GM21360 (cell line): ENCODE results near the gene ZDHHC14.

ENCODE experiments used
- ATAC-seq: cut with Tn5 transposase; IDR thresholded peaks from one replicate; pipeline ENCODE4 v1.9.1; 2021; ENCODE audit warnings: mild to moderate bottlenecking, moderate library complexity; ENCODE audit not compliant: unreplicated experiment

The ZDHHC14 gene

DNA sequence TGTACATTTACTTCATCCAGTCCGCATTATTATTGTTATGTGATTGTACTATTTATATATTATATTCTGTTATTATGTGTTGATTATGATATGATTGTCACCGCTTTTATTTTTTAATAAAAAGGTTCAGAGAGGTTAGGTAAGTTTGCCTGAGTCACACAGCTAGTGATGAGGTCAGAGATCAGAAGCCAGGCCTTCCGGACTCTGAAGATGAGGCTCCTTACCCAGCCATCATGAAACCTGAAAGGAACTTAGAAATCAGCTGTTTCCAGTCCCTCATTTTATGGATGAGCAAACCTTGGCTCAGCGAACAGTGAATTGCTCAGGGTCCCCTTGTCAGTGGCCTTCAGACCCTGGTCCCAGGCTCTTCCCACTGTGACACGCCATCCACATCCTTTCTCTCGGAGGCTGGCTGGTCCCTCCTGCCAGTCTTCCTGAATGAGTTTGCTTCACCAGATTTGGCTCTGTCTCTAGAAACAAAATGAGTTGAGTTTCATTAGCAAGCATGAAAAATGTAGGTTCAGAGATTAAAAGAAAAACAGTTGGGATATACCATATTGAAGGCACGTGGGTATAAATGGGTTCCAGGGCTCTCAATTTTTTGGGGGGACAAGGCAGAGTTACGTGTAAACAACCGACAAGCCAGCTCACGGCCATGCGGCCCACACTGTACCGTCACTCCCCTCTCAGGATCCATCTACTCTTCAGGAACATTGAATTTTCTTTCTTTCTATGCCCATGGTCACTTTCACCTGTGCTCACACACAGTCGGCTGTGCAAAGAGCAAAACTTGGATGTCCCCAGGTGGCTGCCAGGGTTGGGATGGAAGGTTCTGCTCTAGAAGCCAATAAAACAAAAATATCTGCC is 132.9 kb downstream of the ZDHHC14 start:
- no peak for ATAC-seq

DNA sequence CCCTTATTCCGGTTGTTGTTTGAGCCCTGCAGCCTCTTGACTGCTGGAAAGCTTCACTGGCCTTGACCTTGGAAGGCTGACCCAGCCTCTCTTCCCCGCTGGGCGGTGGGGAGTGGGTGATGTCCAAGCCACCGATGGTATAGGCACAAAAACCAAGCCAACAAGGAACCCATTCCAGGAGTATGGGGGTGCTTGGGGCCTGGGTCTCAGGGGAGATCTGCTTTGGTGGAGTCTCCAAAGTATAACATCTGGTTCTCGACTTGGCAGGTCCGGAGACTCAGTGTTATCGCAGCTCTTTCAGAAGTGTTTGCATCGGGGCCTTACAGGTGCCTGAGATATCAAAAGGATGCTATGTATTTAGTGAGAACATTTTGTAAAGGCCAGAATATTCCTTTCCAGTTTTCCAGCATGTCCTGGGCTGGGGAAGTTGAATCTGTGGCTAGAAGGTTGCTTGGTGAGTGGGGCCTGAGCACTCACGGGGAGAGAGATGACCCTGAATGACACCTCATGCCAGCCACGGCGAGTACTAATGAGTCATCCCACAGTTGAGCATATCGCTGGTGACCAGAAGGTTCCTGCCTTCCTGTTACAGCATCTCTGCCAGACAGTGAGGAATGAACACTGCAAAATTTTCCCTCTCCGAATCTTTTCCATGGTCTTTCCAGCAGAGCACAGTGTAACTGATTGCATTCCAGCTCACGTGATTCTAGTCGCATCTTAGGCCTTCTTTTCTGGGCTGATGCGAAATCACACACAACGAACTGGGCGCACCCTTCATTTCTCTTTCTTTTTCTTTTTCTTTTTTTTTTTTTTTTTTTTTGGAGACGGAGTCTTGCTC is 133.9 kb downstream of the ZDHHC14 start:
- no peak for ATAC-seq

DNA sequence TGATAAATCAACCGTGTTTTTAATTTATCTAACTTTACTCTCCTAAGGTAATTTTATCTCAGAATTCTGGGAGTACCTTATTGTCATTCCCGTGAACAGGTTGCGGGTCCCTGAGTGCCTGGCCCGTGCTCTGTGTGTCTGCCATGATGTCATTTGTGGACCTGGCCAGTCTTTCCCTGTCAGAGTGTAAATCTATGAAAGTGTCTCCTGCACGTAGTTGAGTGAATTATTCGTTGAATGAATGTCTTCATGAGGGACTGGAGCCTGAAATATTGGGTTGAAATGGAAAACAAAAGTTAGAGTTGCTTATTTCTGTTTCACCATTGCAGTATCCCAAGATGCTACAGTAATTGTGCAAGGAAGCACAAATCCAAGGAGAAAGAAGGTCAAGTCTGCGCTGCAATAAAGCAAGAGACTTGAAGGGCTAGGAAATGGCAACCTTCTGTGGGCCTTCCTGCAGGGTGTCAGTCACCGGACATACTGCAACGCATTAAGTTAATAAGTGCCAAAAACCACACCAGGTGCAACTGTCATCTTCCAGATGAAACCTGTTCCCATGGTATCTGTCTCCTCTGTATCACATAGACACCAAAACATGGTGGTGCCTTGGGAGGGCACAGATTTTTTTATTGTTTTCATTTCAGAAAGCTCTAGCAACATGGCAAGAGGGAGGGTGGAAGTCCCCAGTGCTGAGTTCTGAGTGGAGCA is 135.5 kb downstream of the ZDHHC14 start:
- ATAC-seq, result no peak

DNA sequence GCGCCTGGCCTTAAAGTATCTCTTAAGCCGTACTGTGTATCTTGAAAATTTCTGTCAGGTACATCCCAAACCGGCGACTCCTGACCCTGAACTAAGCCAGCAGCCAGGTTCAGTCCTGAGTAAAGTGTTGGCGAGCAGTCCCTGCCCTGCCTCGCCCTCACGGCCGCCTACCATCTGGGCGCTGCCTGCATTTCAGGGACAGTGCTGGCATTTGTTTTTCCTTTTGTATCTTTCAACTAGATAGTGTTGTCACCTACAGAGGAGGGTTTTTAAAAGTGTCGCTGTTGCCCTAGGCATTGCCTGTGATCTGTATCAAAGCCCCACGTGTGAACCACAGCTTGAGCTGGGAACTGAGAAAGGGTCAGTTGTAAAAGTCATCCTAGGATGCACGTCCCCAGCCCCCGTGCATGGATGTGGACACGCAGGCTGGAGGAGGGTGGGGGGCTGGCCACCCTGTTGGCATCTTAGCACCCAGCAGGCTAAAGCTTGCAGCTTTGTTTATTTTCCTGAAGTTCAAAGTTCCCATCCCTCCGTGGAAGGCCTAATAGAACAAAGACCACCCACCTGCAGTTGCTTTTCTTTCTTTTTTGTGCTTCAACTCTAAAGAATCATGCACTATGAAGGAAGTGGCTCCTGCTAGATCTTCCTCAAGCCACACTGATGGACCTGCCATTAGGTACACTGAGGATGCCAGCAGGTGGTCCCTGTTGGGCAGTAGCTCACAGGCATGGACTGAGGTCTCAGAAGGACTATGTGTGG is 136.8 kb downstream of the ZDHHC14 start:
- no peak for ATAC-seq

DNA sequence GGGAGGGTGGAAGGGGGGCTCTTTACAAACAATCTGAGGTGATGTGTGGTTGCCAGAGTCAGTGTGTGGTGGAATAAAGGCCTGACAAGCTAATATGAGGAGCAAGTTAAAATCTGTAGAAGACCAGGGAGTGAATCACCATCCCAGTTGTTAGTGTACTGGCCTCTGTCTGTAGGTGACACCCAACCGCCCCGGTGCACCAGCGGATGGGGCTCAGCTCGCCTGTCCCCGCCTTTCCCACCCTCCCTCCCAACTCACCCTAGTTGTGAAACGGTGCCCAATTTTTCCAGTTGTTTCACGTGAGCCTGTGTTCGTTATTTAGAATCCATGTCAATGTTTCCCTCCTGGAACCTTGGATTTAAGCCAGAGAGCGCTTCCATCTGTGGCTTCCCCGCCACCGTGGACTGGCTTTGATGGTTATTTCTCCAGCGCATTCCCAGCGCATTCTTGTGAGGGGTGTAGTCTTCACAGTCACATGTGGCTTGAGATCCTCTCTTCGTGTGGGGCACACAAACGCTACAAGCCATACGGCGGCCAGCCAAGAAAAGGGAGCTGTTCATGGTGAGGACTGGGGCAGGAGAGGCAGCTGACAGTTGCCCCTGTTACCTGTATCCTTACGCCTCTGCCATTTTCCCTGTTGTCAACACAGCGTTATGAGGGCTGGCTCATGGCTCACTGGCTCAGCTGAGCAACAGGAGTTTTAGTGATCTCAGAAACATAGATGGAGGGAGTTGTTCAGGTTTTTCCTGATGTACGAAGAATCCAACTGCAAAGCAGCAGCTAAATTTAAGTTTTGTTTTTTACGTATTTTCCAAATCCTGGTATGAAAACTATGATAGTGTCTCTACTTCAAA is 137.6 kb downstream of the ZDHHC14 start:
- no peak for ATAC-seq

DNA sequence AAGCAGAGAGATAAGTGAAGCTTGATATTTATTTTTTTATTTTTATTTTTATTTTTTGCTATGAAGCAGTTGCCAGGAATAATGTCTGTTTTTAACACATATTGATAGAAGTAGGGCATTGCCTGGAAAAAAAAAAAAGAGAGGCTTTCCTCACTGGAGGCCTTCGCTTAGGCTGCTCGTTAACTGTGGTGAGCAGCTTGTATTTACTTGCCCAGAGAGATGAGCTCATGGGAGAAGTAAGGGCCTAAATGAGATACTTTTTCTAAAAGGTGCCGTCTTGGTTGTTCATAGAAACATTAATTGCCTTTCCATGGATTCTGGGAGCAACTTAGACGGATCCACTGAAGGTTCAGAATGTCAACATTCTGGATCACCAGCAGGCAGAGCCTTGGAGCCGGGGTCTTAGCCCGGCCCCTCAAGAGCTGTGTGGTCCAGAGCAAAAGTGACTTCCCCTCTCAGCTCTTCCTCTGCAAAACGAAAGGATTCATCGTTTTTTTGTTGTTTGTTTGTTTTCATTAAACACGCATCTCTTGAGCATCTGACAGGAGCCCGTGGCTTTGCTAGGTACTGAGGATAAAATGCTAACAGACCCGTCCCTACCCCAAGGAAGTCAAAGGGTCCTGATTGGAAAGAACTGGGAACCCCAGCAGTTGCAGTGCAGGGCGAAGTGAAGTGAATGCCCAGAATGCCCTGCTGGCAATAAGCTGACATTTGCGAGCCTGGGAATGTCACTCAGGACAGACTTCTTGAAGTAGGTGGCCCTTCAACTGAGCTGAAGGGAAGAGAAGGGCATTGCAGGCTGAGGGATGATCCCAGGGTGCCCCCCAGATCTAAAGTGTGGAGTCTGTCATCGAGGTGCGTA is 138.5 kb downstream of the ZDHHC14 start:
- no peak for ATAC-seq

DNA sequence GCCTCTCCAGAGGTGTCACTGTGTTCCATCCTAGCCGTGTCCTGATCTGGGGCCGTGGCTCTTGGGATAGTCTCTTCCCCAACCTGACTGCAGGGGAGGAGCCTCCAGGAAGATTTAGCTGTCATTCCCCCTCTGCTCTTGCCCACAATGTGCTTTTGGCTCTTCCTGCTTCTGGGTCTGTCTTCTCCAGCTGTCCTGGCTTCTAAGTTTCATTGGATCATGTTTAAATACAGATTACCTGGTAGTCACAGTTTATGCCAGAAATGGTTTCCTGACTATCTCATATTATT is 139.1 kb downstream of the ZDHHC14 start:
- no peak for ATAC-seq

DNA sequence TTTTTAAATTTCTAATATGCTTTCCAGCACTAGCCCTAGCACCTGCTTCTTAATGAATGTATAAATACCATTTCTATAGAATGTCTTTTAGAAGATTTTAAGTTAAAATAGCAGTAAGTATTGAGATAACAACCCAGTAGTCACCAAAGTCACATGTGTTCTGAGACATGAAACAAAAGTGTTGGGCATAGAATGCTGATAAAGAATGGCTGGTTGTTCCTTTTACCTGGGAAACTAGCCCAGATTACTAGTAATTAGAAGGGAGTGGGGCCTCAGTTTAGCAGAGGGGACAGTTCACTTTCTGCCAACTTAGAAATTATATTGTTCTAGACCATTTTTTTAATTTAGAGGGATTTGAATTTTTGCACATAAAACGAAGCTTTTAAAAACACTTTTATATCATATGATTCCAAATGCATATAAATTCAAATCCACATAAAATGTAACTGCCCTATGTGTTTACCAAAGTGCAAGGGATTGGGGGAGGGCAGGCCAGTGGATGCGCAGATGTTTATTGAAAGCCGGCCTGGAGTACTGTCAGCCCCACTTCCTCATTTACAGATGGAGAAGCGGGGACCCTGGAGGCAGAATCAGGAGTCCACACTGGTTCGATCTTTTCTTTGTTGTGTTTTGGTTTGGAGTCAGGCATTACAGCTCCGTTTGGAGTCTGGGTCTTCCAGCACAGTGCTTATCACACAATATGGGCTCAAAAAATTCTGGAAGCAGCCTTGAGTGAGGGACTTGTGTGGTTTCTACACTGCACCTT is 139.8 kb downstream of the ZDHHC14 start:
- no peak for ATAC-seq

DNA sequence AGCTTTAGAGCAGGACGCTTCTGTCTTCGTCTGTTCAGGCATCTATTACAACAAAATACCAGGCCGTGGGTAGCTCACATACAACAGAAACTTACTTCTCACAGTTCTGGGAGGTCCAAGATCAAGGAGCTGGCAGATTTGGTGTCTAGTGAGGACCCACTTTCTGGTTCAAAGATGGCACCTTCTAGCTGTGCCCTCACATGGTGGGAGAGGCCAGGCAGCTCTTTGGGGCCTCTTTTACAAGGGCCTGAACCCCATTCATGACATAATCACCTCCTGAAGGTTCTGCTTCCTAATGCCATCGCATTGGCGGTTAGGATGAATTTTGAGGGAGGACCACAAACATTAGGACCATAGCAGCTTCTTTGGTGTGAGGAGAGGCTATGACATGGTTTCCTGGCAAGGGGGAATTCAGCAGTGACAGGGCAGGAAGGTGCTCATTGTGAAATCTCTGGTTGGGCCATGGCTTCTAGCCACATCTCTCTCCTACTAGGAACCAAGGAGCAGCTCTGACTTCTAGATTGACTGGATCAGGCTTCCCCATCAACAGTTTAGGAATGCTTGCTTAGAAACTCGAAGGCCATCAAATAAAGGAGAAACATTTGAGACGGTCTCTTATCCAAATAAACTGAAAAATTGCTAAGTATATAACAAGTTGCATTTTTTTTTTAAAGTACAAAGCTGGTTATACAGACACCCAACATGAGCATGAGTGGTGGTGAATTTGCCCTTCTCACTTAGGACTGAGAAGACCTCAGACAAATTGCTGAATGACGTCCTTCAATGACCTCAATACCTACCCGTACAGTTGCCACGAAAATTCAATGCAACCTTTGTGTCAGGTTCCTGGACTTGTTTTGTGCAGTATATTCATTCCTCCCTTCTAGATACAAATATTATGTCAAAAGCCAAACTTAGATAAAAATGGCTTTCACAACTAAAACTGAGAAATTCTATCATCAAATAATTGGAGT is 140.7 kb downstream of the ZDHHC14 start:
- no peak for ATAC-seq

DNA sequence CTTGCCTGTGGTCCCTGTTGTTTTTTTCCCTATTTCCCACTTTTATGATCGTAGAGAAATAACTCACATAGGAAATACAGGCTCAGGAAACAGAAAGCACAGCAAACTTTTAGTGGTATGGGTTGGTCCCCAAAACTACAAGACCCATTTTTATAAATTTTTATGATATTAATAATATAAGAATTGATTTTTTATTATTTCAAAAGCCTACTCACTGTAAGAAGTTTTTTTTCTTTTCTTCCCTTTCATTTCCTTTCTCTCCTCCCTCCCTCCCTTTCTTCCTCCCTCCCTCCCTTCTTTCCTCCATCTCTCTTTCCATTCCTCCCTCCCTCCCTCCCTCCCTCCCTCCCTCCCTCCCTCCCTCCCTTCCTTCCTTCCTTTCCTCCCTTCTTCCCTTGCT is 141.5 kb downstream of the ZDHHC14 start:
- no peak for ATAC-seq

DNA sequence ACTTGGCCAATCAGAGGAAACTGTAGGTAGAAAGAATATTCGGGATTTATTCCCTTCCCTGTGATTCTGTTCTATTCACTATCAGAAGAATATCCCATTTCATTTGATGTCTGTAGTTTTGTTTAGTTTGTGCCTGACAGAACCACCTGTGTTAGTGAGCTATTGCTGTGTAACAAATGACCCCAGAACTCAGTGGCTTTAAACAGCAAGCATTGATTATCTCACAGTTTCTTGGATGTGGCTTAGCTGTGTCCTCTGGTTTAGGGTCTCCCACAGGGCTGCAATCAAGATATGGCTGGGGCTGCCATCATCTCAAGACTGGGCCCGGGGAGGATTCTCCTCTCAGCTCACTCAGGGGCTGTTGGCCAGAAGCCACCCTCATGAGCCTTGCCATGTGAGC is 143.7 kb downstream of the ZDHHC14 start:
- no peak for ATAC-seq

DNA sequence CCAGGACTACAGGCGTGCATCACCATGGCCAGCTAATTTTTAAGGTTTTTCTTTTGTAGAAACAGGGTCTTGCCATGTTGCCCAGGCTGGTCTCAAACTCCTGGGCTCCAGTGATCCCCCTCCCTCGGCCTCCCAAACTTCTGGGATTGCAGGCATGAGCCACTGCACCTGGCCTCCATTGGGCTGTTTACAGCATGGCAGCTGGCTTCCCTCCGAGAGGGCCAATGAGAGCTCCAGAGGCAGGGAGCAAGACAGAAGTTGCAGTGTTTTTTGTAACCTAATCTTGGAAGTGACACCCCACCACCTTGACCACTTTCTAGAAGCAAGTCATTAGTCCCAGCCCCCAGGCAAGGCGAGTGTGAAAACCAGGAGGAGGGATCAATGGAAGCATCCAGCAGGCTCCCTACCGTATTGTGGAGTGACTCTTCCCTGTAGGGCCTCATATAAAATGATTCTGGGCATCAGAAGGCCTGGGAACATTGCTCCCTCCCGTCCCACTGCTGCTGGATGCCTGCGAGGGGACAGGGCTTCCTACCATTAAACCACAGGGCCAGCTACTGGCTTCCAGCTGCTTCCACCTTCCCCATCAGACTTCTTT is 144.4 kb downstream of the ZDHHC14 start:
- ATAC-seq, result no peak

DNA sequence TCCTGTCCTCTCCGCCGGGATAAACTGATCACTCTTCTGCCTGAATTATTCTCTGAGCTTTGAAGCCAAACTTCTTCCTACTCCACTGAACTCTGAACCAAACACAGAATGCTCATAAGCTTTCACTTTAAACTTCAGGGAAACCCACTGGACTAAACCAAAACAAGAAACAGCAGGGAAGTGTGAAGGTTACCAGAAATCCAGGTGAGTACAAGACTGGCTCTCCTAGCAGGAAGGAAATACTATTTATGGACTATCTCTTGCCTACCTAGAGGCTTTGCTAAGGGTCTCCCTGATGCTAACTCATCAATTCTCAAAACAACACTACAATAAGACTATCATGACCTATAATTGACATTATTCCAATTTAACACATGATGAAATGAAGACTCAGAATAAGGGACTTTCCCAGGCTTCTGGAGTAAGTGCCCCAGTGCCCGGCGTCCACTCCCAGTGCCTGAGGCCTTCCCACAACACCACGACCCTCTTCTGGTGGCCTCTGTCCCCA is 145.0 kb downstream of the ZDHHC14 start:
- no peak for ATAC-seq

DNA sequence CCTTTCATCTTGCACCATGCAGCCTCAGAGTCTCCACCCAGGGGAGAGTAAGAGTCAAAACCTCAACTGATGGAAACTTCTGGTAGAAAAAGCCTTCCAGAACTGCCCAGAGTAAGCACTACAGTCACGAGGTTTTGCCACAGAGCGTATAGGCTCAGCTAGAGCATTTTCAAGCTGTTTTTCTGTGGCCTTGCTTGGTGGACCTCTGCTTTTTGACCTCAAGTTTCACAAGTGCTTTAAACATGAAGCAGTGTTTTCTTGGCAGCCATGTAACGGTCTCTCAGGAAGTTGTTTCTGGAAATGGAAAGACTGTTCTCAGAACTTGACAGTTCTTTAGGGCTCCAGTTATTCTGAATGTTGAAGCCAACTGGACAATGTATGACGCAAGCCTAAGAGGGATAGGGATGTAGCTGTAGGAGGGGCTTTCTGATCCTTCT is 146.5 kb downstream of the ZDHHC14 start:
- ATAC-seq, result no peak

DNA sequence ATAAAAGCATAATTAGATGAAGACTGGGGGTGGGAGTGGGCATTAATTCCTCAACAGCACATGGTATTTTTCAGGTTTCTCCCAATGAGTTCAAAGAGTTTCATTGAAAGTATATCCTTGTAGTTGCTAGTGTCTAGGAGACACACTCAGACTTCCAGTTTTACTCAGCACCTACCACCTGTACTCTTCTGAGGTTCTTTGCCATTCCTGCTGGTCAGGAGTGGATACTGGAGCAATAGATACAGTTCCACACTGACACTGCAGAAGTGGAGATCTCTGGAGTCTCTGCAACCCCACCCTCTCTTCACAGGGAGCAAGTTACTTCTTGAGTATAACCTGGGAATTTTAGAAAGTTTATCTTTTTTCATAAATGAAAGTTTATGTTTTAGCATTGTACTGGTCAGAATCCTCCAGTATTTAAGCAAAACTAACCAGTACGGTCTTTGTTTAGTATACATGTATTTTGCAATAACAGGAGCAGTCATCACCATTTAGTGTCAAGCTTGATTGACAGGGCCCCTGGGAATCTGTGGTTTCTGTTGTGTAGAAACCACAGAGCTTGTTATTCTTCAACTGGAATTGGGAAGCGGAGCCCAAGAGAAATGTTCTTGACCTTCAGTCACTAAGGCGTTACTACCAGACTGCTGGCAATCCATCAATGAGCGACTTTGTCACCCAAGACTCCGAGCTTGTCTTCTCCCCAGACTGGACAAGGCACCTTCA is 148.1 kb downstream of the ZDHHC14 start:
- no peak for ATAC-seq

DNA sequence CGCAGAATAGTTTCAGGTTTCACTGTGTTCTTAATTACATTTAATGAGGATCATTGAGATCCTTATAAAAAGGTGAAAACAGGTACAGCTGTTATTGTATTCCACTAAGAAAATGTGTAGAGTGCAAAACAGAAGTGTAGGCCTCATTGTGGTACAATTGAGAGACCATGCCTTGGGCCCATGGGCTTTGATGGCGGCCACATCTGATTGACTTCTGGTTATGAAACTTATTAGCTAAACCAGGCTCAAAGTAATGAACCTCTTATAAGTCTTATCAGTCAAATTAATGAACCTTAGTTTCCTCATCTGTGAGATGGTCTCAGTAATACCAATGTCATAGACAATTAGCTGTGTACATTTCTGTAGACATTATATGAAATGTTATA is 148.7 kb downstream of the ZDHHC14 start:
- ATAC-seq, result no peak
